Lung (tissue), 12 donors: Measurements from ENCODE around the gene WAPL. TPM values are rescaled to one million over a fixed set of nuclear protein-coding genes. Genes with fewer than 3 reads are reported as not detected.

Experiments
- ATAC-seq: fragments of 200-7000 bp; cut with Tn5 transposase; one replicate; pipeline ENCODE4 v1.9.1; 2020; ENCODE audit warnings: moderate number of reproducible peaks; ENCODE audit not compliant: insufficient read depth, low FRiP score
- DNase-seq, 3 donors: peaks; one replicate each; pipeline ENCODE4 v3.0.0-alpha.2; 2013 to 2017
- H3K27ac ChIP-seq, 2 donors: one replicate each; pipeline ENCODE4 v1.5.1; 2013; ENCODE audit warnings: mild to moderate bottlenecking in 2 of 2, moderate library complexity in 2 of 2, control low read depth in 1 of 2, inconsistent platforms in 1 of 2, low read depth in 1 of 2, low read length in 1 of 2
- H3K27me3 ChIP-seq, 3 donors: one replicate each; pipeline ENCODE4 v1.5.1; 2013; ENCODE audit warnings: low read length in 2 of 3; ENCODE audit not compliant: control insufficient read depth in 3 of 3, insufficient read depth in 3 of 3
- H3K36me3 ChIP-seq, 4 donors: one replicate each; pipeline ENCODE4 v1.5.1; 2013; ENCODE audit warnings: low read length in 4 of 4, mild to moderate bottlenecking in 1 of 4, moderate library complexity in 1 of 4; ENCODE audit not compliant: control insufficient read depth in 4 of 4, insufficient read depth in 4 of 4
- H3K4me1 ChIP-seq, 5 donors: one replicate each; pipeline ENCODE4 v1.5.1; 2013; ENCODE audit warnings: low read length in 5 of 5, mild to moderate bottlenecking in 2 of 5, moderate library complexity in 1 of 5; ENCODE audit not compliant: control insufficient read depth in 5 of 5, insufficient read depth in 5 of 5
- H3K4me3 ChIP-seq: one replicate; pipeline ENCODE4 v1.5.1; 2013; ENCODE audit warnings: mild to moderate bottlenecking, control low read depth, moderate library complexity
- H3K9ac ChIP-seq, 2 donors: one replicate each; pipeline ENCODE4 v1.5.1; 2013; ENCODE audit warnings: low read length in 2 of 2, control low read depth in 1 of 2; ENCODE audit not compliant: insufficient read depth in 1 of 2
- H3K9me3 ChIP-seq, 4 donors: one replicate each; pipeline ENCODE4 v1.5.1; 2013; ENCODE audit warnings: low read length in 3 of 4, mild to moderate bottlenecking in 1 of 4, moderate library complexity in 1 of 4; ENCODE audit not compliant: control insufficient read depth in 4 of 4, insufficient read depth in 3 of 4
- WGBS, 2 donors: extraction: QIAGEN DNeasy Blood & Tissue Kit; methylation state at CpG; one replicate each; pipeline ENCODE4 v1.1.7; 2013; 5-methylcytosine and 5-hydroxymethylcytosine counted together
- polyA plus RNA-seq, 2 donors: library from polyadenylated mRNA; stranded (reverse); fragments of 200-250 nt; gene quantifications; one replicate each; pipeline ENCODE4 v1.2.1, GENCODE V29; 2013
- total RNA-seq, 2 donors: library from RNA; depleted of rRNA in 1 of 2; stranded (reverse); fragments of >200 nt in 1 of 2; gene quantifications; one replicate each; pipeline ENCODE4 v1.2.1, GENCODE V29; 2014 to 2021
- TF ChIP-seq, protein P1 (sequence below): IDR thresholded peaks from 2 replicates; pipeline ENCODE4 v1.5.1; 2012; ENCODE audit warnings: mild to moderate bottlenecking; ENCODE audit errors: control extremely low read depth, extremely low read depth
- donor health status: control.
- donor health status: control.
- donor health status: Bipolar disorder and iron deficiency.
- donor health status: healthy.
- donor health status: DM: yes; HTN: yes; CAD: no.

Gene WAPL
- total and polyA plus RNA-seq, 4 donors: 15.0 to 67.8 (median 24.0) TPM

DNA sequence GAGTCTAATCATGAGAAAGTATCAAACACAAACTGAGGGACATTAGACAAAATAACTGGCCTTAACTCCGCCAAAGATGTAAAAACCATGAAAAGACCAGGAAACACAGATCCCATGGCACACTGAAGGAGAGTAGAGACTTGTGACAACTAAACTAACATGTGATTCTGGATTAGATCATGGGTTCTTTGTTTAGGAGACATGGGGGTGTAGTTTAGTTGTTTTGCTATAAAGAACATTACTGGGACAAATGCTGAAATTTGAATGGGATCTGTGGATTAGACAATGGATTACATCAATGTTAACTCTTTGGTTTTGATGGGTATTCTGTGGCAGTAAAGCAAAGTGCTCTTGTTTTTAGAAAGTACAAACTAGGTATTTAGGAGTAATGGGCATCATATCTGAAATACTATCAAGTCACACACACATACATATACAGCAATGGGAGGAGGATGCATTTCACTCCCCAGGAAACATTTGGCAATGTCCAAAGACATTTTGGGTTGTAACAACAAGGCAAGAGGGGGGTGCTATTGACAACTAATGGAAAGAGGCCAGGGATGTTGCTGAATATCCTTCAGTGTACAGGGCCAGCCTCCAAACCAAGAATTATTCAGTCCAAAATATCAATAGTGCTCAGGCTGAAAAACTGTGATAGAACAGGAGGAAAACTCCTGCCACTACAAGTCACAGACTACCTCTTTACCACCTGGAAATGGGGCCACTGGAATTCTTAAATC, 32.4 kb downstream of the WAPL start:
- WGBS, 2 donors: 100% methylated on average over 1 of the region's 1 CpG
- H3K36me3 ChIP-seq: peaks cover 13 to 18% (median 14%) of the 10 kb centered on the region in 4 donors
- H3K4me3 ChIP-seq: no peak overlapping the region
- H3K27ac ChIP-seq: no peak overlapping the region
- H3K9me3 ChIP-seq: no peaks in the 10 kb centered on the region
- H3K9ac ChIP-seq: no peak overlapping the region
- no peaks in the 10 kb centered on the region for H3K27me3 ChIP-seq
- DNase-seq (no peak), ATAC-seq (no peak)
- H3K4me1 ChIP-seq: no peaks in the 10 kb centered on the region
- TF ChIP-seq, protein P1, sequence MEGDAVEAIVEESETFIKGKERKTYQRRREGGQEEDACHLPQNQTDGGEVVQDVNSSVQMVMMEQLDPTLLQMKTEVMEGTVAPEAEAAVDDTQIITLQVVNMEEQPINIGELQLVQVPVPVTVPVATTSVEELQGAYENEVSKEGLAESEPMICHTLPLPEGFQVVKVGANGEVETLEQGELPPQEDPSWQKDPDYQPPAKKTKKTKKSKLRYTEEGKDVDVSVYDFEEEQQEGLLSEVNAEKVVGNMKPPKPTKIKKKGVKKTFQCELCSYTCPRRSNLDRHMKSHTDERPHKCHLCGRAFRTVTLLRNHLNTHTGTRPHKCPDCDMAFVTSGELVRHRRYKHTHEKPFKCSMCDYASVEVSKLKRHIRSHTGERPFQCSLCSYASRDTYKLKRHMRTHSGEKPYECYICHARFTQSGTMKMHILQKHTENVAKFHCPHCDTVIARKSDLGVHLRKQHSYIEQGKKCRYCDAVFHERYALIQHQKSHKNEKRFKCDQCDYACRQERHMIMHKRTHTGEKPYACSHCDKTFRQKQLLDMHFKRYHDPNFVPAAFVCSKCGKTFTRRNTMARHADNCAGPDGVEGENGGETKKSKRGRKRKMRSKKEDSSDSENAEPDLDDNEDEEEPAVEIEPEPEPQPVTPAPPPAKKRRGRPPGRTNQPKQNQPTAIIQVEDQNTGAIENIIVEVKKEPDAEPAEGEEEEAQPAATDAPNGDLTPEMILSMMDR: no peak

DNA sequence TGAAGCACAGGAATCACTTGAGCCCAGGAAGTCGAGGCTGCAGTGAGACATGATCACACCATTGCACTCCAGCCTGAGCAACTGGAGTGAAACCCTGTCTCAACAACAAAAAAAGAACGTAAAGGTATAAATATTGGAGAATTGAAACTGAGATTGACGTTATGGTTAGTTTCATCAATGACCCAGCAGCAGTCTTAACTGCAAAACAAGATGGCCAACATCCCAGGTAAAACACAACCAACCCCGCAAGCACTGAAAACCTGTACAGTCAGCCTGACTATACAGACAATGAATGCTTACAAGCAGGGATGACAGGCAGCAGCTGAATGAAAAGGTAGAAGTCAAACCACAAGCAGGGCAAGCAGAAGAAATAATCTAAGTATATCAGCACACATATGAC, 34.7 kb downstream of the WAPL start:
- TF ChIP-seq, protein P1: no peak
- H3K4me1 ChIP-seq: no peaks in the 10 kb centered on the region
- no peak for DNase-seq
- H3K27ac ChIP-seq: no peak overlapping the region
- H3K9ac ChIP-seq: no peak overlapping the region
- WGBS, 2 donors: 87 to 88% methylated on average over 4 of the region's 4 CpGs
- ATAC-seq: no peak
- H3K36me3 ChIP-seq: peaks cover 14 to 27% (median 22%) of the 10 kb centered on the region in 4 donors
- no peaks in the 10 kb centered on the region for H3K27me3 ChIP-seq
- no peaks in the 10 kb centered on the region for H3K9me3 ChIP-seq
- H3K4me3 ChIP-seq: no peak overlapping the region

DNA sequence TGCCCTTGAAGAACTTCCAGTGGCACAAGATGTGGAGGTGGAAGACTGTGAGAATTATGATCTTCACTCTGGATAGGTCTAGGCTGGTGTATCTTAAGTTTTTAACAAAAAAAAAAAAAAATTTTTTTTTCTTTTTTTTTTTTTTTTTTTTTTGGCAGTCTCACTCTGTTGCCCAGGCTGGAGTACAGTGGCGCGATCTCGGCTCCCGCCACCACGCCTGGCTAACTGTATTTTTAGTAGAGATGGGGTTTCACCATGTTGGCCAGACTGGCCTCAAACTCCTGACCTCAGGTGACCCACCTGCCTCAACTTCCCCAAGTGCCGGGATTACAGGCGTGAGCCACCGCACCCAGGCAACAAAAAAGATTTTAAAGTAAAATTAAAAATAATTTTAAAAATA, 37.9 kb downstream of the WAPL start:
- Histone ChIP-seq H3K9me3 (no peaks in the 10 kb centered on the region), H3K4me1 (no peaks in the 10 kb centered on the region), H3K36me3 (peaks cover 11 to 23% (median 17%) of the 10 kb centered on the region in 4 donors), H3K27ac (no peak overlapping the region), H3K4me3 (no peak overlapping the region), H3K27me3 (no peaks in the 10 kb centered on the region), H3K9ac (no peak overlapping the region)
- TF ChIP-seq, protein P1: no peak
- ATAC-seq (no peak), DNase-seq (no peak)
- WGBS, 2 donors: 98 to 99% methylated on average over 8 of the region's 8 CpGs
